ENCODE data around the gene HSPA6.
A peak's percentile ranks its signal among the peaks of the same experiment; 100 is the strongest.
"Not testable (repeated sequence)": the region's sequence is repeated elsewhere in the genome, so short reads cannot be mapped to it uniquely, and the experiment has no call there.

The HSPA6 gene

DNA sequence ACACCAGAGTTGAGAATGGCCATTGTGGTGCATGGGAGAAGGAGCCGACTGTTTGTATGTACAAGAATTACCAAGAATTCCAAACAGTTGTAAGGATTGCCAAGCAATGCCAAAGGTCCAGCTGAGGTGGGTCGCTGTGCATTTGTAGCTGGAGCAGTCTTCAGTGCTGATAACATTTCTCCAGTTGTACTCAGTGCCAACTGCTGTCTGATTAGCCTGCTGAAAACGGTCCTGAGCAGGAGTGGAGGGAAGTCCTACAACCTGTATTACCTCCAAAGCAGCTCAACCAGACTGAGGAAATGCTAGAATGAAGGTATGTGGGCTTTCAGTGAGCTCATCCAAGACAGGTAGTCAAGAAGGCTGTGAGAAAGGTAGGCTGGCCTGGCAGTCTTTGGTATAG, 31.8 kb downstream of the HSPA6 start:
- not testable (repeated sequence) for H3K27ac ChIP-seq; H3K4me2 ChIP-seq; H3K9ac ChIP-seq; H4K20me1 ChIP-seq (ENCODE audit: insufficient read depth); H3K4me1 ChIP-seq (ENCODE audit: low read depth, poor library complexity, severe bottlenecking); H3K4me3 ChIP-seq (IDR thresholded peaks at IDR 0.05; ENCODE audit: insufficient read depth, low read depth, low read length); H2AFZ ChIP-seq (ENCODE audit: low read depth); H3K36me3 ChIP-seq (ENCODE audit: insufficient read depth); H3K79me2 ChIP-seq (ENCODE audit: insufficient read depth, low read depth); H3K27me3 ChIP-seq (ENCODE audit: insufficient read depth, low read depth)

GRCh38 chr1:161556990-161557389, 32.6 kb downstream of the HSPA6 start:
- not testable (repeated sequence) for H3K4me1 ChIP-seq (ENCODE audit: low read depth, poor library complexity, severe bottlenecking); H2AFZ ChIP-seq (ENCODE audit: low read depth); H3K4me2 ChIP-seq; H3K9ac ChIP-seq; H3K27me3 ChIP-seq (ENCODE audit: insufficient read depth, low read depth); H3K4me3 ChIP-seq (IDR thresholded peaks at IDR 0.05; ENCODE audit: insufficient read depth, low read depth, low read length); H4K20me1 ChIP-seq (ENCODE audit: insufficient read depth); H3K36me3 ChIP-seq (ENCODE audit: insufficient read depth); H3K79me2 ChIP-seq (ENCODE audit: insufficient read depth, low read depth); H3K27ac ChIP-seq

- not testable (repeated sequence) for H3K4me1 ChIP-seq (ENCODE audit: low read depth, poor library complexity, severe bottlenecking); H3K27ac ChIP-seq; H3K79me2 ChIP-seq (ENCODE audit: insufficient read depth, low read depth); H3K27me3 ChIP-seq (ENCODE audit: insufficient read depth, low read depth); H2AFZ ChIP-seq (ENCODE audit: low read depth); H3K36me3 ChIP-seq (ENCODE audit: insufficient read depth); H3K4me2 ChIP-seq; H3K9ac ChIP-seq; H4K20me1 ChIP-seq (ENCODE audit: insufficient read depth); H3K4me3 ChIP-seq (IDR thresholded peaks at IDR 0.05; ENCODE audit: insufficient read depth, low read depth, low read length)
These were observed 33.4 kb downstream of the HSPA6 start for GRCh38 chr1:161557506-161558450.

DNA sequence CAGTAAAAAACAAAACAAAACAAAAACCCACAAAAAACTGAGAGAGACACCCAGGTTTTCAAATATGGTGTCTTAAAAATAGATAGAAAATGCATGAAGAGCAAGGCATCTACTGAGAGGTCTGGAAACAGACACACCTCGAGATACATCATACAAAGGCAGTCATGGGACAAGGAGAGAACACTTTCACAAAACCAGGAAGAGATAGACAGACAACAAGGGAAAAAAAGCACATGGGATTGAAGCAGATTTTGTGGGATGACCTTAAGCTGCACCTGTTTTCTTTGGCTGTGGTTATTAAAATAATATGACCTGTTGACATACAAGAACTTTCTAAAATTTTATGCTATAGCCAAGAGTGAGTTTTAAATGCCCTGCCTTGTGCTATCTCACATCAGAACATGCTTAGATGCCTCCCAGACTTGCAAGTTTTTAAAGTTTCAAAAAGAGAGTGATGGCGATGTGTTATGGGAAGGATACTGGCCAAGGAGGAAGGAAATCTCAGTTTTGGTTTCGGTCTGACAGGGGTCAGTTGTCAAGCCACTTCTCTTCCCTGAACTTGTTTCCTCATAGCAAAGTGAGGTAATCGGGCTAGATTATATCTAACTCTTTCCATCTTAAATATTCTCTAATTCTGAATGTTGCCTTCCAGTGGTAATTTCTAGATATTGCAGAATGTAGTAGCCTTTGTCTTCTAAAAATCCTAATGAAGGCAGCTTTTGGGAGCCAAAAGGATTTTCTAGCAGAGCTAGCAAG, 36.8 kb downstream of the HSPA6 start:
- not testable (repeated sequence) for H3K4me3 ChIP-seq (IDR thresholded peaks at IDR 0.05; ENCODE audit: insufficient read depth, low read depth, low read length); H3K36me3 ChIP-seq (ENCODE audit: insufficient read depth); H3K27ac ChIP-seq; H3K9ac ChIP-seq; H4K20me1 ChIP-seq (ENCODE audit: insufficient read depth); H3K79me2 ChIP-seq (ENCODE audit: insufficient read depth, low read depth); H3K4me1 ChIP-seq (ENCODE audit: low read depth, poor library complexity, severe bottlenecking); H3K27me3 ChIP-seq (ENCODE audit: insufficient read depth, low read depth)
- peak overlapping the region; percentile 10; the same call in 1 of the 2 replicates for H2AFZ ChIP-seq (ENCODE audit: low read depth)
- peak overlapping the region; percentile 3; the same call in 1 of the 2 replicates for H3K4me2 ChIP-seq

DNA sequence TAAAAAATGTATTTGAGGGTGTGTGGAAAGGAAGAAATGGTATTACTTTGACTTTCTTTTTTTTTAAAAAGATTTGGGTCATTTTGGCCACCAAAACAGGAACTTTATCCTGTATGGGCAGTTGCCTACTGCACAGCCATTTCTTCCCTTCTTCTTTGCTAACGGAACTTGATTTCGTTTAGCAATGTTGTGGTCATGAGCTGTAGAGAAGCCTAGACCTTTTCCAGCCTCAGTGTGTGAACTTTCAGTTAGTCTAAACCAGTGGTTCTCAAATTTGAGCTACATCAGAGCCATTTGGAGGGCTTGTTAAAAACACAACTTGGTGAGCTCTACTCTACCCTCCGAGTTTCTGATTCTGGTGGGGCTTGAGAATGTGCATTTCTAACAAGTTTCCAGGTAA, 38.1 kb downstream of the HSPA6 start:
- H4K20me1 ChIP-seq (ENCODE audit: insufficient read depth); H3K4me2 ChIP-seq; H3K4me1 ChIP-seq (ENCODE audit: low read depth, poor library complexity, severe bottlenecking); H3K36me3 ChIP-seq (ENCODE audit: insufficient read depth); H3K9ac ChIP-seq; H3K79me2 ChIP-seq (ENCODE audit: insufficient read depth, low read depth); H2AFZ ChIP-seq (ENCODE audit: low read depth); H3K27ac ChIP-seq; H3K4me3 ChIP-seq (IDR thresholded peaks at IDR 0.05; ENCODE audit: insufficient read depth, low read depth, low read length); H3K27me3 ChIP-seq (ENCODE audit: insufficient read depth, low read depth): not testable (repeated sequence)

- H3K9ac ChIP-seq, H3K4me2 ChIP-seq: not testable (repeated sequence)
These were observed 39.2 kb downstream of the HSPA6 start for GRCh38 chr1:161563522-161563921.

DNA sequence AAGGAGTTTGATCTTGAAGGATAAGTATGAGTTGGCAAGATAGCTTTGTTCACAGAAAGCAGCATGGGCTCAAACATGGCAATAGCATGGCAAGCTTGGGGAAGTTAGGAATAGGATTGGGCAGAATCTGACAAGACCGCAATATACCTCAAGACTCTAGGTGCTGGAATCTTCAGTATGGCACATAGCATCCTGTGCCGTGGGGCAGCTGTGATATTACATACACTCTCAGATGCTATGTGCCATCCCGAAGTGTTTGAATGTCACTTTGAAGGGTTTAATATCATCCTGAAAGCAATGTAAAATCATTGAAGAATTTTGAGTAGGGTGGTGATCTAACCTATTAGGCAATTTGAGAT, 42.2 kb downstream of the HSPA6 start:
- not testable (repeated sequence) for H3K4me3 ChIP-seq (IDR thresholded peaks at IDR 0.05; ENCODE audit: insufficient read depth, low read depth, low read length); H4K20me1 ChIP-seq (ENCODE audit: insufficient read depth); H3K27ac ChIP-seq; H3K27me3 ChIP-seq (ENCODE audit: insufficient read depth, low read depth); H3K36me3 ChIP-seq (ENCODE audit: insufficient read depth); H3K9ac ChIP-seq; H3K4me1 ChIP-seq (ENCODE audit: low read depth, poor library complexity, severe bottlenecking); H3K79me2 ChIP-seq (ENCODE audit: insufficient read depth, low read depth)
- peak overlapping the region; percentile 43 for H2AFZ ChIP-seq (ENCODE audit: low read depth)
- peak overlapping the region; percentile 14; the same call in 1 of the 2 replicates for H3K4me2 ChIP-seq

More at GRCh38 chr1:161563522-161563921, 39.2 kb downstream of the HSPA6 start:
- not testable (repeated sequence) for H3K4me1 ChIP-seq (ENCODE audit: low read depth, poor library complexity, severe bottlenecking); H3K27ac ChIP-seq; H3K79me2 ChIP-seq (ENCODE audit: insufficient read depth, low read depth); H3K4me3 ChIP-seq (IDR thresholded peaks at IDR 0.05; ENCODE audit: insufficient read depth, low read depth, low read length); H3K36me3 ChIP-seq (ENCODE audit: insufficient read depth); H3K27me3 ChIP-seq (ENCODE audit: insufficient read depth, low read depth); H4K20me1 ChIP-seq (ENCODE audit: insufficient read depth); H2AFZ ChIP-seq (ENCODE audit: low read depth)

DNA sequence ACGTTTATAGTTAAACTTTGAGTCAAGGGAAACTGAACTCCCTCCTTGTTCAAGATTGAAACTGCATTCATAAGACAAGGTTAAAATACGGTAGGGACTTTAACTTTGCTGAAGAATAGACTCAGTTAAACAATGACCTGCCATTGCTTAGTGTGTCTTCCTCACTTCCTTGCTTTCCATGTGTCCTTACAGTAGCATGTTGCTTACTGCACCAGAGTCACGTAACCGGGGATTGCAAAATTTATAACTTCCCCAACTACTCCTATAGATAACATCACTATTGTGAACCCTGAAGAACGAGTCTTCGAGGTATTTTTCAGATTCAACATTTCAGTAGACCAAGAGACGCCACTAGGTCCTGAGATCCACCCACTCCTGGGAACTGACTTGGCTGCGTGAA, 47.4 kb downstream of the HSPA6 start:
- not testable (repeated sequence) for H2AFZ ChIP-seq (ENCODE audit: low read depth); H3K79me2 ChIP-seq (ENCODE audit: insufficient read depth, low read depth)

More for the DNA sequence above, 47.4 kb downstream of the HSPA6 start:
- H3K27me3 ChIP-seq (ENCODE audit: insufficient read depth, low read depth); H3K9ac ChIP-seq; H3K27ac ChIP-seq; H3K4me3 ChIP-seq (IDR thresholded peaks at IDR 0.05; ENCODE audit: insufficient read depth, low read depth, low read length); H3K4me1 ChIP-seq (ENCODE audit: low read depth, poor library complexity, severe bottlenecking); H3K36me3 ChIP-seq (ENCODE audit: insufficient read depth); H3K4me2 ChIP-seq; H4K20me1 ChIP-seq (ENCODE audit: insufficient read depth): not testable (repeated sequence)

Data from KMS-11 (cell line).